ENCODE data around the gene UNC5CL.

The UNC5CL gene

GRCh38 chr6:41056768-41057490, 17.9 kb upstream of the UNC5CL start:
- no peaks in the 10 kb centered on the region for H3K27me3 ChIP-seq (ENCODE audit: insufficient read depth, low read length)
- no peaks in the 10 kb centered on the region for H3K4me1 ChIP-seq (ENCODE audit: insufficient read depth, low read length)
- H3K36me3 ChIP-seq (ENCODE audit: insufficient read depth, low read length), result peaks cover 4% of the 10 kb centered on the region
- H2AFZ ChIP-seq (ENCODE audit: low read depth, low read length), result no peak overlapping the region
- no peak overlapping the region for H3K4me3 ChIP-seq (ENCODE audit: low read length)
- no peaks in the 10 kb centered on the region for H3K9me3 ChIP-seq (ENCODE audit: low read length)

- H3K4me3 ChIP-seq (ENCODE audit: low read length), result no peak overlapping the region
- H3K36me3 ChIP-seq (ENCODE audit: insufficient read depth, low read length), result no peaks in the 10 kb centered on the region
- no peaks in the 10 kb centered on the region for H3K27me3 ChIP-seq (ENCODE audit: insufficient read depth, low read length)
- no peaks in the 10 kb centered on the region for H3K4me1 ChIP-seq (ENCODE audit: insufficient read depth, low read length)
- no peaks in the 10 kb centered on the region for H3K9me3 ChIP-seq (ENCODE audit: low read length)
- H2AFZ ChIP-seq (ENCODE audit: low read depth, low read length), result no peak overlapping the region
Measured at GRCh38 chr6:41055149-41055548, 16.1 kb upstream of the UNC5CL start.

- Histone ChIP-seq H3K4me1 (ENCODE audit: insufficient read depth, low read length) (peaks cover 4% of the 10 kb centered on the region), H3K4me3 (ENCODE audit: low read length) (no peak overlapping the region)
Measured at GRCh38 chr6:41054511-41054910, 15.5 kb upstream of the UNC5CL start.

GRCh38 chr6:41053041-41053440, 14.0 kb upstream of the UNC5CL start, which contains the start of gene APOBEC2:
APOBEC2 (plus strand) TSS chr6:41053202; CDS start chr6:41053348, 146 bp downstream.
- H3K4me3 ChIP-seq (ENCODE audit: low read length), result no peak within 1 kb of the TSS
- H3K36me3 ChIP-seq (ENCODE audit: insufficient read depth, low read length), result no peaks in the 10 kb centered on the region
- H3K27me3 ChIP-seq (ENCODE audit: insufficient read depth, low read length), result no peaks in the 10 kb centered on the region
- H3K4me1 ChIP-seq (ENCODE audit: insufficient read depth, low read length), result peaks cover 4% of the 10 kb centered on the region
- no peak within 1 kb of the TSS for H2AFZ ChIP-seq (ENCODE audit: low read depth, low read length)
- H3K9me3 ChIP-seq (ENCODE audit: low read length), result no peaks in the 10 kb centered on the region

More at GRCh38 chr6:41054511-41054910, 15.5 kb upstream of the UNC5CL start:
- no peaks in the 10 kb centered on the region for H3K27me3 ChIP-seq (ENCODE audit: insufficient read depth, low read length)
- H2AFZ ChIP-seq (ENCODE audit: low read depth, low read length), result no peak overlapping the region
- H3K9me3 ChIP-seq (ENCODE audit: low read length), result no peaks in the 10 kb centered on the region
- H3K36me3 ChIP-seq (ENCODE audit: insufficient read depth, low read length), result no peaks in the 10 kb centered on the region

- Histone ChIP-seq H3K4me3 (ENCODE audit: low read length) (no peak overlapping the region), H3K27me3 (ENCODE audit: insufficient read depth, low read length) (no peaks in the 10 kb centered on the region), H3K4me1 (ENCODE audit: insufficient read depth, low read length) (peaks cover 4% of the 10 kb centered on the region), H3K9me3 (ENCODE audit: low read length) (no peaks in the 10 kb centered on the region), H3K36me3 (ENCODE audit: insufficient read depth, low read length) (no peaks in the 10 kb centered on the region), H2AFZ (ENCODE audit: low read depth, low read length) (no peak overlapping the region)
Measured at GRCh38 chr6:41051873-41052272, 12.9 kb upstream of the UNC5CL start.

GRCh38 chr6:41050536-41050935, 11.5 kb upstream of the UNC5CL start:
- Histone ChIP-seq H3K4me1 (ENCODE audit: insufficient read depth, low read length) (peaks cover 4% of the 10 kb centered on the region), H3K27me3 (ENCODE audit: insufficient read depth, low read length) (no peaks in the 10 kb centered on the region), H2AFZ (ENCODE audit: low read depth, low read length) (no peak overlapping the region), H3K4me3 (ENCODE audit: low read length) (no peak overlapping the region), H3K9me3 (ENCODE audit: low read length) (no peaks in the 10 kb centered on the region), H3K36me3 (ENCODE audit: insufficient read depth, low read length) (no peaks in the 10 kb centered on the region)

- no peaks in the 10 kb centered on the region for H3K9me3 ChIP-seq (ENCODE audit: low read length)
- no peak overlapping the region for H2AFZ ChIP-seq (ENCODE audit: low read depth, low read length)
- peaks cover 4% of the 10 kb centered on the region for H3K4me1 ChIP-seq (ENCODE audit: insufficient read depth, low read length)
- no peaks in the 10 kb centered on the region for H3K36me3 ChIP-seq (ENCODE audit: insufficient read depth, low read length)
- H3K27me3 ChIP-seq (ENCODE audit: insufficient read depth, low read length), result no peaks in the 10 kb centered on the region
- H3K4me3 ChIP-seq (ENCODE audit: low read length), result no peak overlapping the region
Measured at GRCh38 chr6:41049955-41050354, 10.9 kb upstream of the UNC5CL start.

GRCh38 chr6:41049521-41049920, 10.5 kb upstream of the UNC5CL start:
- Histone ChIP-seq H3K36me3 (ENCODE audit: insufficient read depth, low read length) (no peaks in the 10 kb centered on the region), H2AFZ (ENCODE audit: low read depth, low read length) (no peak overlapping the region), H3K4me3 (ENCODE audit: low read length) (no peak overlapping the region), H3K4me1 (ENCODE audit: insufficient read depth, low read length) (peaks cover 4% of the 10 kb centered on the region), H3K27me3 (ENCODE audit: insufficient read depth, low read length) (no peaks in the 10 kb centered on the region), H3K9me3 (ENCODE audit: low read length) (no peaks in the 10 kb centered on the region)

GRCh38 chr6:41047745-41048732, 9.0 kb upstream of the UNC5CL start:
- no peaks in the 10 kb centered on the region for H3K27me3 ChIP-seq (ENCODE audit: insufficient read depth, low read length)
- peaks cover 4% of the 10 kb centered on the region for H3K4me1 ChIP-seq (ENCODE audit: insufficient read depth, low read length)
- no peak overlapping the region for H2AFZ ChIP-seq (ENCODE audit: low read depth, low read length)
- H3K9me3 ChIP-seq (ENCODE audit: low read length), result no peaks in the 10 kb centered on the region
- H3K36me3 ChIP-seq (ENCODE audit: insufficient read depth, low read length), result no peaks in the 10 kb centered on the region
- H3K4me3 ChIP-seq (ENCODE audit: low read length), result no peak overlapping the region

GRCh38 chr6:41047306-41047705, 8.3 kb upstream of the UNC5CL start:
- Histone ChIP-seq H3K4me1 (ENCODE audit: insufficient read depth, low read length) (peaks cover 4% of the 10 kb centered on the region), H3K9me3 (ENCODE audit: low read length) (no peaks in the 10 kb centered on the region), H3K27me3 (ENCODE audit: insufficient read depth, low read length) (no peaks in the 10 kb centered on the region), H3K4me3 (ENCODE audit: low read length) (no peak overlapping the region), H3K36me3 (ENCODE audit: insufficient read depth, low read length) (no peaks in the 10 kb centered on the region), H2AFZ (ENCODE audit: low read depth, low read length) (no peak overlapping the region)

- no peaks in the 10 kb centered on the region for H3K9me3 ChIP-seq (ENCODE audit: low read length)
- H3K36me3 ChIP-seq (ENCODE audit: insufficient read depth, low read length), result no peaks in the 10 kb centered on the region
- H3K4me3 ChIP-seq (ENCODE audit: low read length), result no peak overlapping the region
- H2AFZ ChIP-seq (ENCODE audit: low read depth, low read length), result no peak overlapping the region
- no peaks in the 10 kb centered on the region for H3K27me3 ChIP-seq (ENCODE audit: insufficient read depth, low read length)
- H3K4me1 ChIP-seq (ENCODE audit: insufficient read depth, low read length), result peaks cover 4% of the 10 kb centered on the region
Measured at GRCh38 chr6:41046084-41046483, 7.1 kb upstream of the UNC5CL start.

GRCh38 chr6:41045664-41046063, 6.6 kb upstream of the UNC5CL start:
- H3K4me3 ChIP-seq (ENCODE audit: low read length), result no peak overlapping the region
- no peak overlapping the region for H2AFZ ChIP-seq (ENCODE audit: low read depth, low read length)
- no peaks in the 10 kb centered on the region for H3K27me3 ChIP-seq (ENCODE audit: insufficient read depth, low read length)
- no peaks in the 10 kb centered on the region for H3K36me3 ChIP-seq (ENCODE audit: insufficient read depth, low read length)
- H3K4me1 ChIP-seq (ENCODE audit: insufficient read depth, low read length), result peaks cover 4% of the 10 kb centered on the region
- H3K9me3 ChIP-seq (ENCODE audit: low read length), result no peaks in the 10 kb centered on the region

GRCh38 chr6:41043151-41043550, 4.1 kb upstream of the UNC5CL start:
- Histone ChIP-seq H3K36me3 (ENCODE audit: insufficient read depth, low read length) (no peaks in the 10 kb centered on the region), H3K9me3 (ENCODE audit: low read length) (no peaks in the 10 kb centered on the region), H3K4me3 (ENCODE audit: low read length) (no peak overlapping the region), H2AFZ (ENCODE audit: low read depth, low read length) (no peak overlapping the region), H3K27me3 (ENCODE audit: insufficient read depth, low read length) (no peaks in the 10 kb centered on the region), H3K4me1 (ENCODE audit: insufficient read depth, low read length) (no peaks in the 10 kb centered on the region)
